Parathyroid adenoma (tissue), 2 donors: Measurements from ENCODE around the gene ISLR.

Experiments used
- H2AFZ ChIP-seq: fragments of 300-600 bp; sonication (generic); one replicate; pipeline ENCODE4 v1.7.0; 2017; ENCODE audit warnings: antibody characterized with exemption, mild to moderate bottlenecking
- H3K27ac ChIP-seq: fragments of 300-600 bp; sonication (generic); one replicate; pipeline ENCODE4 v1.7.0; 2017
- H3K27me3 ChIP-seq: fragments of 300-600 bp; sonication (generic); one replicate; pipeline ENCODE4 v1.7.0; 2017; ENCODE audit warnings: low read length; ENCODE audit not compliant: control insufficient read depth, insufficient read depth
- H3K36me3 ChIP-seq: fragments of 300-600 bp; sonication (generic); one replicate; pipeline ENCODE4 v1.7.0; 2017; ENCODE audit warnings: low read length; ENCODE audit not compliant: control insufficient read depth, insufficient read depth
- H3K4me1 ChIP-seq: fragments of 300-600 bp; sonication (generic); one replicate; pipeline ENCODE4 v1.7.0; 2017; ENCODE audit warnings: control low read depth
- H3K4me2 ChIP-seq: fragments of 300-600 bp; sonication (generic); one replicate; pipeline ENCODE4 v1.7.0; 2017; ENCODE audit warnings: low read length
- H3K4me3 ChIP-seq: fragments of 300-600 bp; sonication (generic); one replicate; pipeline ENCODE4 v1.7.0; 2017; ENCODE audit warnings: low read depth, low read length
- H3K79me2 ChIP-seq: fragments of 300-600 bp; sonication (generic); one replicate; pipeline ENCODE4 v1.7.0; 2017; ENCODE audit warnings: control low read depth
- H3K9ac ChIP-seq: fragments of 300-600 bp; sonication (generic); one replicate; pipeline ENCODE4 v1.7.0; 2017; ENCODE audit warnings: mild to moderate bottlenecking
- H3K9me3 ChIP-seq: fragments of 300-600 bp; sonication (generic); one replicate; pipeline ENCODE4 v1.7.0; 2017; ENCODE audit warnings: low read length; ENCODE audit not compliant: control insufficient read depth
- TF ChIP-seq, protein P1 (sequence below): fragments of 300-600 bp; sonication (generic); IDR thresholded peaks from one replicate; pipeline ENCODE4 v1.7.0; 2017; ENCODE audit warnings: antibody characterized with exemption, mild to moderate bottlenecking
- donor health status: primary hyperparathyroidism.

ISLR gene

DNA sequence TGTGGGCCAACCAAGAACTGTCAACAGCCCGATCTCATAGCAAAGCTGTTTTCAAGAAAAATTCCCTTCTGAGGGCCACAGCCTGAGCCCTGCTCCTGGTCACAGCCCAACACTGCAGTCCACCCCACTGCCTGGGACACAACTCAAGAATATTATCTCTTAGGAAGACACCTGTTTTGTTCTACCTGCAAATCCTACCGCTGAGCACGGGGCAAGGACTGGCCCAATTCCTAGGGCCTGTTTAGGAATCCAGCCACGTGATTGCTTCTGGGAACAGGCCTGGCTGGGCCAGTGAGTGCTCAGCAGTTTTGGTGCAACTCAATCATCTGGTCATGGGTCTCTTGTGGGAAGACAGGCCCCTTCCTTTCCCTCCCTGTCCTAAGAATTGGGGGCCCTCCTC lies 34.9 kb upstream of the ISLR start:
- Histone ChIP-seq H3K4me1 (no peaks in the 10 kb centered on the region), H3K79me2 (no peaks in the 10 kb centered on the region), H3K9me3 (no peaks in the 10 kb centered on the region), H3K36me3 (no peaks in the 10 kb centered on the region), H2AFZ (no peak overlapping the region), H3K27me3 (peaks cover 2% of the 10 kb centered on the region), H3K27ac (no peak overlapping the region), H3K4me3 (no peak overlapping the region), H3K4me2 (no peak overlapping the region), H3K9ac (no peak overlapping the region)
- TF ChIP-seq, protein P1, sequence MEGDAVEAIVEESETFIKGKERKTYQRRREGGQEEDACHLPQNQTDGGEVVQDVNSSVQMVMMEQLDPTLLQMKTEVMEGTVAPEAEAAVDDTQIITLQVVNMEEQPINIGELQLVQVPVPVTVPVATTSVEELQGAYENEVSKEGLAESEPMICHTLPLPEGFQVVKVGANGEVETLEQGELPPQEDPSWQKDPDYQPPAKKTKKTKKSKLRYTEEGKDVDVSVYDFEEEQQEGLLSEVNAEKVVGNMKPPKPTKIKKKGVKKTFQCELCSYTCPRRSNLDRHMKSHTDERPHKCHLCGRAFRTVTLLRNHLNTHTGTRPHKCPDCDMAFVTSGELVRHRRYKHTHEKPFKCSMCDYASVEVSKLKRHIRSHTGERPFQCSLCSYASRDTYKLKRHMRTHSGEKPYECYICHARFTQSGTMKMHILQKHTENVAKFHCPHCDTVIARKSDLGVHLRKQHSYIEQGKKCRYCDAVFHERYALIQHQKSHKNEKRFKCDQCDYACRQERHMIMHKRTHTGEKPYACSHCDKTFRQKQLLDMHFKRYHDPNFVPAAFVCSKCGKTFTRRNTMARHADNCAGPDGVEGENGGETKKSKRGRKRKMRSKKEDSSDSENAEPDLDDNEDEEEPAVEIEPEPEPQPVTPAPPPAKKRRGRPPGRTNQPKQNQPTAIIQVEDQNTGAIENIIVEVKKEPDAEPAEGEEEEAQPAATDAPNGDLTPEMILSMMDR: no peak

DNA sequence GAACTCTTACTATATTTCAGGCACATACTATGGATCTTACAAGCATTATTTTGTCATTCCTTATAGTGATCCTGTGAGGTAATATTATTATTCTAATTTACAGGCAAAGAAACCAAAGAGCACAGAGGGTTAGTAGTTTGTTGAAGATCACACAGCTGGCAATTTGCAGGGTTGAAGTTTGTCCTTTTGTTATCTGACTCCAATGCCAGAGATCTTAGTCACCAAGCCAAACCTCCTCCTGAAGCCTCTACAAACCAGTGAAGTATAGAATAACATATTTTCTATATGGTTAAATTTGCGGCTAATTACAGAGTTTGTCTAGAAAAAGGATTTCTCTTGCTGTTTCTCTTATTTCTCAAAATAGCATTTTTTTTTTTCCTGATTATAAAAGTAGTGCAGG lies 31.9 kb upstream of the ISLR start:
- TF ChIP-seq, protein P1: no peak
- Histone ChIP-seq H3K27me3 (no peaks in the 10 kb centered on the region), H3K9ac (no peak overlapping the region), H3K4me3 (no peak overlapping the region), H2AFZ (no peak overlapping the region), H3K9me3 (no peaks in the 10 kb centered on the region), H3K4me2 (no peak overlapping the region), H3K27ac (no peak overlapping the region), H3K79me2 (no peaks in the 10 kb centered on the region), H3K36me3 (no peaks in the 10 kb centered on the region), H3K4me1 (no peaks in the 10 kb centered on the region)

DNA sequence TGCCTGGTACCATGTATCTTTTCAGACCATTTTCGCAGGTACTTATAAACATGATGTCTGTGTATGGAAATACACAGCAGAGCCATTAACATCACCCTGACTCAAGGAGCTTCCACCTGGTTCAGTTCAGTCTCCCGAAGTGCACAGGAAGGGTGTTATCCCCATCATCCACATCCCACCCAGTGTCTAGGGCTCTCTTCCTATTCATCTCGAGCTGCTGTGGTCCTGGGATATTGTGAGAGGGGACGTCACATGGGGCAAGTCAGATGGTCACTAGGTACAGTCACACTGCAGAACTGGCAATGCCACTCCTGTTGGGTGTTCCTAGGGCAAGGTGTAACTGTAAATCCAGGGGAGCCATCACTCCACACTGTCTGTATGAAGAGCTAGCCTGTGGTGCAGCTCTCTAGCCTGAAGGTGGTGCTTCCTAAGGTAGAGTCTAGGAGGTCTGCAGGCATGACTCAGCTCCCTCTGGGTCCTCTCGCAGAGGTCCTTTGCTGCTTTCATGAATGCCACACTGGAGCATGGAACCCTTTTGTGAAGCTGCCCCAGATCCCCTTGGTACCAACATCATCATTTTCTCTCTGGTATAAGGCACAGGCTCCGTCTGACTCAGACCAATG lies 29.2 kb upstream of the ISLR start:
- no peaks in the 10 kb centered on the region for H3K27me3 ChIP-seq
- TF ChIP-seq, protein P1: no peak
- H3K27ac ChIP-seq: no peak overlapping the region
- H3K4me1 ChIP-seq: no peaks in the 10 kb centered on the region
- H2AFZ ChIP-seq: no peak overlapping the region
- H3K36me3 ChIP-seq: no peaks in the 10 kb centered on the region
- no peak overlapping the region for H3K4me3 ChIP-seq
- H3K79me2 ChIP-seq: no peaks in the 10 kb centered on the region
- H3K4me2 ChIP-seq: no peak overlapping the region
- H3K9ac ChIP-seq: no peak overlapping the region
- no peaks in the 10 kb centered on the region for H3K9me3 ChIP-seq

DNA sequence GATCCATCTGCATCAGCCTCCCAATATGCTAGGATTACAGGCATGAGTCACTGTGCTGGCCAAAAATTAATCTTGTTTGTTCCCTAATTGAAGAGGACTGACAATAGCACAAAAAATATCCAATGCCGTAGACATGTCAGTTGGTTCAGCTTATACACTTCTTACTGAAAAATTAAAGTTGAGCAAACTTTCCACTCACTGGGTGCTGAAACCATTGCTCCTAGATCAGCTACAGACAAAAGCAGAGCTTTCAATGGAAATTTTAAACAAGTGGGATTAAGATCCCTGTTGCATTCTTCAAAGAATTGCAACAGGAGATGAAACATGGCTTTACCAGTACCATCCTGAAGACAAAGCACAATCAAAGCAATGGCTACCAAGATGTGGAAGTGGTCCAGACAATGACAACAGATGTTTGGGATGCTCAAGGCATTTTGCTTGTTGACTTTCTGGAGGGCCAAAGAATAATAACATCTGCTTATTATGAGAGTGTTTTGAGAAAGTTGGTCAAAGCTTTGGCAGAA lies 27.2 kb upstream of the ISLR start:
- no peaks in the 10 kb centered on the region for H3K36me3 ChIP-seq
- no peaks in the 10 kb centered on the region for H3K79me2 ChIP-seq
- H3K4me2 ChIP-seq: no peak overlapping the region
- no peaks in the 10 kb centered on the region for H3K4me1 ChIP-seq
- no peak overlapping the region for H3K27ac ChIP-seq
- H3K4me3 ChIP-seq: no peak overlapping the region
- no peaks in the 10 kb centered on the region for H3K27me3 ChIP-seq
- H3K9me3 ChIP-seq: no peaks in the 10 kb centered on the region
- H2AFZ ChIP-seq: no peak overlapping the region
- H3K9ac ChIP-seq: no peak overlapping the region
- TF ChIP-seq, protein P1: no peak

DNA sequence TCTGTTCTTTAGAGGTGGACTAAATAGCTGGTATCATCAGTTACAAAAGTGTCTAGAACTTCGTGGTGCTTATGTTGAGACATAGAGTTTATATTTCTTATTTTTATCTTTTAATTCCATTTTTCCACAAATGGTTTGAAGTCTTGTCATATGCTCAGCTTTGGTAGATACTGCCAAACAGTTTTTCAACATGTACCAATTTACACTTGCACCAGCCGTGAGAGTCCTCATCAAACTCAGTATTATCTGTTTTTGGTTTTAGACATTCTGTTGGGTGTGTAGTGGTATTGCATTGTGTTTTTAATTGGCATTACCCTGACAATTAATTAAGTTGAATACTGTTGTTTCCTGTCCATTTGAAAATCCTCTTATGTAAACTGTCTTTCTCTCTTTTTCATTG lies 26.5 kb upstream of the ISLR start:
- no peaks in the 10 kb centered on the region for H3K27me3 ChIP-seq
- no peaks in the 10 kb centered on the region for H3K79me2 ChIP-seq
- H3K9ac ChIP-seq: no peak overlapping the region
- H3K36me3 ChIP-seq: no peaks in the 10 kb centered on the region
- TF ChIP-seq, protein P1: no peak
- no peak overlapping the region for H3K4me2 ChIP-seq
- no peaks in the 10 kb centered on the region for H3K4me1 ChIP-seq
- no peaks in the 10 kb centered on the region for H3K9me3 ChIP-seq
- H3K4me3 ChIP-seq: no peak overlapping the region
- H3K27ac ChIP-seq: no peak overlapping the region
- H2AFZ ChIP-seq: no peak overlapping the region
